GM19467 (cell line): ENCODE measurements around the gene RBBP8NL.
"Not testable (repeated sequence)": the region's sequence is repeated elsewhere in the genome, so short reads cannot be mapped to it uniquely, and the experiment has no call there.

Experiments
- ATAC-seq: cut with Tn5 transposase; IDR thresholded peaks from one replicate; pipeline ENCODE4 v1.9.1; 2021; ENCODE audit warnings: mild to moderate bottlenecking, moderate library complexity; ENCODE audit not compliant: unreplicated experiment

The RBBP8NL gene

DNA sequence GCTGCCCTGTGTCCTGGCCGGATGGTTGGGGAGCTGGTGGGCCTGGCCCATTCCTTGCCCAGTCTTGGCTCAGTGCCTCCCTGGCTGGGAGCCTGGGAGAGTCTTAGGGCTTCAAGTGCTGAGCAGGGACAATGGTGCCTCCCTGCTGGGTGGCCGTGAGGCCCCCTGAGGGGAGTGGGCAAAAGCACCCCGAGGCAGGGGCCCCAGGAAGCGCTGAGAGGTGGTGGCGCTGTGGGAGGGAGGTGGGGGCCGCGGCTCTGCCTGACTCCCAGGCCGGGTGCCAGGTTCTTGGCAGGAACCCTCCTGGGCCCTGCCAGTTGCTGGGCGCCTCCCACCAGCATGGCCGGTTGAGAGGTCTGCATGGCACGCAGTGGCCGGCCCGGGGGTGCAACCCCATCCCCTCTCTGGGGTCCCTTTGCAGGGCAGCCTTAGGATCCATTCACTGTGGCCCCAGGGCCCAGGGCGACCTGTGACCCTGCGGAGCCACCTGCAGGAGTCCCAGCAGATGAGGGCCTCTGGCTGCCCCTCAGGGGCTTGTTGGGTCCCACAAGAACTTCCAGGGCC is 49.6 kb downstream of the RBBP8NL start:
- no peak for ATAC-seq

- ATAC-seq: no peak
Observed at GRCh38 chr20:62377064-62377461, 50.3 kb downstream of the RBBP8NL start.

- no peak for ATAC-seq
Observed at GRCh38 chr20:62376112-62377063, 51.0 kb downstream of the RBBP8NL start.

GRCh38 chr20:62374331-62375152 is 52.8 kb downstream of the RBBP8NL start:
- ATAC-seq: no peak

- not testable (repeated sequence) for ATAC-seq
Observed at GRCh38 chr20:62373631-62374179, 53.6 kb downstream of the RBBP8NL start.

DNA sequence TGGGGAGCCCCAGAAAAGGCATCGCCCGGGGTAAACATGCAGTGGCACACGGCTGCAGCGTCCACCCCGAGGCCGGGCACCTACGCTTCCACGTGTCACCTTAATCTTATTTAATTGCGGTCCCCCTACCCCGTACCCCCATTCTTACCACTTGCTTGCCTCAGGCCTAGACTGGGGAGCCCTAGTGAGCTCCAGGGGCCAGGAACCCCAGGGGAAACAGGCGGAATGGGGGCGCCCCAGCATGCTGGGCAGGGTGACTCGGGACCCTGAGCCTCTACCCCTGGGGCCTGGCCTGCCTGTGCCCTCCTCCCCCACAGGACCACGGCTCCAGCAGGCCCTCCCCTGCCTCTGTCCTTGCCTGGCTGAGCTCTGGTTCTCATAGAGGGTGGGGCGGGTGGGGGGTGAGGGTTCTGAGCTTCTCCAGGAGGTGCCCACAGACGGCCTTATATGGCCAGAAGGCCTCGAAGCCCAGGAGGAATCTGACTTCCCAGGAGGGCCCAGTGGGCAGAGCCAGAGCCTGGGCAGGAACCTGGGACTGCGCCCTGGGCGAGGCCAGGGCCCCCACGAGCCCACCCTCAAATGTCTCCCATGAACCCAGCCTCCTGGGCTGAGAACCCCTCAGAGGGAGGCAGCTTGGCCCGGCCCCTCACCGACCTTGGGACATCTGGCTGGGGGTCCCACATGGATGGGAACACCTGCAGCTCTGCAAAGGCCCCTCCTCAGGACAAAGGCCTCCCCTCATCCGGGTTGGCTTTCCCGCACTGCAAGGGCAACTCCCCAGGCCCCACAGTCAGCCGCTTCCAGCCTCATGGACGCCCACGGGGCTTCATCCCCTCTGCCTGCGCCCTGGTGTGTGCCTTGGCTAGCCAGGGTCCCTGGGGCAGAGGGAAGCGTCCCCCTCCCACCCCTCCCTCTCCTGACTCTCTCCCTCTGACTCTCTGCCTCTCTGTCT is 55.0 kb downstream of the RBBP8NL start:
- no peak for ATAC-seq

GRCh38 chr20:62371588-62372041 is 55.7 kb downstream of the RBBP8NL start:
- ATAC-seq: no peak

DNA sequence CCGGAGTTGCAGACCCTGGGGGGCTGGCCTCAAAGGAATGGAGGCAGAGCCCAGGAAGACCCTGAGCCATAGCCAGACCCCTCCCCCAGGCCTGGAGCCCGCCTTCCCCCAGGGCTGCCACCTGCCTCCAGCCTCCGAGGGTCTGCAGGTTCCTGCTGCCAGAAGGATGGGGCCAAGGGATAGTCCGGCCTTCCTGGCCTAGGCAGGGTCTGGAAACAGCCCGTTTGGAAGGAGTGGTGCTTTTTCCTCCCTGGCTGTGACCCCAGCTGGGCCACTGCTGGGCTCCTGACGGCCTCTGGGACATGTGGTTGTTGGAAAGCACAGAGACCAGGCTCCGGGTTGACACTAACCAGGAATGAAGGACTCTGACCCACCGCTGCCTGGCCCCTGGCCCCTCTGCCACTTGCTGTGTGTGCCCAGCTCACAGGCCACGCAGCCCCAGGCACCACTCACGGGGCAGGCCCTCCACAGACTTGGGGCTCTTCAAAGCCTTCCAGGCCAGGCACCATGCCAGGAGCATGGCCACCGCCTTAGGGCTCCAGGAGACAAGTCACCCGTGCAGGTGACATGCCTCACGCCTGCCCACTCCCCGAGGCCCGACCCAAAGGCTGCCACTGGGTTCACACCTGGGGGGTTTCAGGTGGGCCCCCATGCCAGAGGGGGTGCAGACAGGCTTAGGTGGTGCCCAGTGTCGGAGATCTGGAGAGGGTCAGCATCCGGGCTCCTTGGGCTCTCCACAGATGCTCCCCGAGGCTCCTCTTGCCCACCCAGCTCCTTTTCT is 56.3 kb downstream of the RBBP8NL start:
- ATAC-seq: no peak

- ATAC-seq: no peak
Observed at GRCh38 chr20:62370115-62370806, 57.1 kb downstream of the RBBP8NL start.

- ATAC-seq: no peak
Observed at GRCh38 chr20:62369815-62370114, 57.6 kb downstream of the RBBP8NL start.

DNA sequence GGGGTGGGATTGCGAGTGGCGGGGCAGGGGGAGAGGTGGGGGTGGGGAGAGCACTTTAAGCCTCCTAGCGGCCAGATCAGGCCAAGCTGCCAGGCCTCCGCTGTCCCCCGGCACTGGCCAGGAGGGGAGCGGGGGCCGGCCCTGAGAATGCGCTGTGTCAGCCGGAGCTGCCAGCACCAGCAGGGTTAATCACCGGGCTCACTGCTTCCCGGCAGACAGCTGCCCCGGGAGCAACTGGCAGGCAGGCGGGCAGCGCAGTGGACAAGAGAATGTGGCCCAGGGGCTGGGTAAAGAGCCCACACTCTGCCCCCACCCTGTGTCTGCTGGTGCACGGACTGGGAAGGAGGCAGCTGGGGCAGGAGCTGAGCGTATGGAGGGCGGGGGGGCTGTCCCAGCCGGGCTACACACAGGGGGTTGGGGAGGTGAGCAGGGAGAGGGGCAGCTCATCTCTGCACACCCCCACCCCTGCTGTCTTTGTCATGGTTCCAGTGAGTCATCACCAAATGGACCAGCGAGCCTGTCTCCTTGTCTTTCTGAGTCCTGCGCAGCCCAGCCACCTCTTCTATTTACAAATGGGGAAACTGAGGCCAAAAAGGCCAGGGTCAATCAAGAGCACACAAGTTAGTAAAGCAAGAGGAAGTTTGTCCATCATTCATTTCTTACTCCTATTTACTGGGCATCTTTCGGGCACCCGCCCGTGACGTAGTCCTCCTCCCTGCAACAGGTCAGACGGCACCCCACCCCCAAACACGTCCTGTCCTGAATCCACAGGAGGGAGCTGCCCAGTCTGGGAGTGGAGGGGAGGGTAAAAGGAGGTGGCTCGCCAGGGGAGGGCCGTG is 58.1 kb downstream of the RBBP8NL start:
- no peak for ATAC-seq

GRCh38 chr20:62368392-62368975 is 58.9 kb downstream of the RBBP8NL start:
- no peak for ATAC-seq

DNA sequence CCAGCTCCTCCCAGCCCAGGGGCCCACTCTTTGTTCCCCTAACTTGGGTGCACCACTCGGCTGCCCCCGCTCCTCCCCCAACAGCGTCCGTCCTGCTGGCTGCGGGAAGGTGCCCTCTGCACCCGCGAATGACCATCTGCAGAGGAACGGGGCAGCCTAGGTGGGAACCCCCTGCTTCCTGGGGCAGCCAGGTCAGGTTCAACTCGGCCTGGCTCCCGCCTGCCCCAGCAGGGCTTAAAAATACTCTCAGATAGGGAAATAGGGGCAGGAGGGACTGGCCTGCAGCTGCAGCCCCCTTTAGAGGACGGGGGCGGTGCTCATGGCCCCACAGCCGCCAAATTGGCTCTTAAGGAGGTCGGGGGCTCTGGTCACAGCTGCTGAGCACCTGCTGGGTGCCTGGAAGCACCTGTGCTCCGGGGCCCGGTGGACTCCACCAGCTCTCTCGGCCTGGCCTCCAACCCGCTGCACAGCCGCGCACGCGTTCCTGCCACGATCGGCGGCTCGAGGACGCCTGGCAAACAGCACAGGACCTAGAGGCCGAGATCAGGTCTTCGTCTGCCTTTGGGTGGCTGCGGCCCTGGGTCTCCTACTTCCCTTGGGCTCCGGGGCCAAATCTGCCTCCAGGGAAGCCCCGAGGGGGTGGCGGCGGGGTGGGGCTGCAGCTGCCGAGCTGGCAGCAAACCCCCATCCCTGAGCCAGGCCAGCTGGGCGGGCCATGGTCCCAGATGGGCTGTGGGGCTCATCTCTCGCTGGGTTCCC is 59.5 kb downstream of the RBBP8NL start:
- no peak for ATAC-seq

DNA sequence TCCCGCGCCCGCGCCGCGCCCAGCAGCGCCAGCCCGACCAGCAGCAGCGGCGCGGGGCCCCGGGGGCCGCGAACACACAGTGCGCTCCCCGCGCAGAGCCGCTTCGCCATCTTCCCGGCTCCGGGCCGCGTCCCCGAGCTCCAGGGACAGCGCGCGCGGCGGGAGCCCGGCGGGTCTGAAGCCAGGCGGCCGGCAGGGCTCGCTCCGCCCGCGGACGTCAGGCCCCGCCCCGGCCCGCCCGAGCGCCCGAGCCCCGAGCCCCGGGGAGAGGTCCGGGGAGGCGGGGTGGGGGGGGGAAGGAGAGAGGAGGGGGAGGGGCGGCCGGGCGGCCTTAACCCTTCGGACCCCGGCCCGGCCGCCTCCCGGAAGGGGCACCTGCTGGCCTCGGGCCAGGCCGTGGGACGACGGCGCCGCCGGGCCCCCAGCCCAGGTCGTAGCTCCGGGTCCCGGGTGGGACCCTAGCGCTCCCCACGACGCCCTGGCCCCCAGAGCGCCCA is 60.2 kb downstream of the RBBP8NL start, which contains the start of gene LAMA5:
LAMA5 (minus strand) TSS at position 177 of the 497 bp plus-strand sequence; CDS start at position 110, 67 bp downstream.
- no peak for ATAC-seq

DNA sequence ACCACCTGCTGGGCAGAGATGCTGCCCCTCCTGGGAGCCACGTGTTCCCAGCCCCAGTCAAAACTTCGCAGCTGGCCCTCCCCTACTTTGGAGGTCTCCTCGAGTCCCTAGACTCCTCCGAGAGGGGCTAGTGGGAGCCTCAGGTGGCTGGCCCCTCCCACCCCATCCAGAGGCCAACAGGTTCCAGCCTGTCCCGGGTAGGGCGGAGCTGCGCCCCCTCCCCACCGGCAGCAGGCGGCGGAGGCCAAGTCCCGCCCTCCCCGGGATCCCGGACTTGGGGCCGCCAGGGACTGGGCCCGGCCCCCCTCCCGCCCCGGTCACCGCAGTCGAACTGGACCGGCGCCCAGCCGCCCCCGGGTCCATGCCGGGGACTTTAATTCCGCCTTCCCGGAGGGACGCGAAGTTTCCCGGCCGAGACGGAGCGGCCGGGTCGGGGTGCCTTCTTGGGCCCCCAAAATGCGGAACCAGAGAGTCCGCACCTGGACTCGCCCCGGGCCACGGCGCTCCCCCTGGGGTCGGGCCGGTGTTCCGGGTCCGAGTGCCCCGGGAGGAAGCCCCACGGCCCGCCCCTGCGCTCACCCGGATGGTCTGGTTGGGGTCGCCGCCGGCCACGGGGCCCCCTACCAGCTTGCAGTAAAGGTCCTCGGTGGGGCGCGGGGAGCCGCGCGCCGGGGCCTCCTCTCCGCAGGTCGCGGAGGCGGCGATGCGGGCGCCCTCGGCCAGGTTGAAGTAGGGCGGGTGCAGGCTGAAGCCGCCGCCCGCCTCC is 60.8 kb downstream of the RBBP8NL start:
- no peak for ATAC-seq
